Measurements from ENCODE around the gene CCNK.

DNA sequence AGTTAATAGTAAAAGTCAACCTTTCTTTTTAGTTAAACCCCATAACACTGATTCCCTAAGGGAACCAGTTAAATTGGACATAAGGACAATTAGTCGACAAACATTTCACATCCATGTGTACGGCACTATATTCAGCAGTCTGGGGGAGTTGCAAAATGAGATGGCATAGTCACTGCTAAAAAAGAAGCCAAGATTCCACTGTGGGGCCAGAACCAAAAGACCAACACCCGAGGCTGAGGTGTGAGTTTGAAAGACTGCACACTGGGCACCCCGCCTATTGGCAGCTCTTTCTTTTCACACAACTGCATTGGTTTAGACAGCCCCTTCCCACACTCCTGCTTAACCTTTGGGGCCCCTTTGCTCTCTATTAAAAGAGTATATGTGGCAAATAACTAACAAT, 17.2 kb upstream of the CCNK start:
- TF ChIP-seq POLR2A (IDR thresholded peaks at IDR 0.05) = no peak
- TF ChIP-seq, protein P1, sequence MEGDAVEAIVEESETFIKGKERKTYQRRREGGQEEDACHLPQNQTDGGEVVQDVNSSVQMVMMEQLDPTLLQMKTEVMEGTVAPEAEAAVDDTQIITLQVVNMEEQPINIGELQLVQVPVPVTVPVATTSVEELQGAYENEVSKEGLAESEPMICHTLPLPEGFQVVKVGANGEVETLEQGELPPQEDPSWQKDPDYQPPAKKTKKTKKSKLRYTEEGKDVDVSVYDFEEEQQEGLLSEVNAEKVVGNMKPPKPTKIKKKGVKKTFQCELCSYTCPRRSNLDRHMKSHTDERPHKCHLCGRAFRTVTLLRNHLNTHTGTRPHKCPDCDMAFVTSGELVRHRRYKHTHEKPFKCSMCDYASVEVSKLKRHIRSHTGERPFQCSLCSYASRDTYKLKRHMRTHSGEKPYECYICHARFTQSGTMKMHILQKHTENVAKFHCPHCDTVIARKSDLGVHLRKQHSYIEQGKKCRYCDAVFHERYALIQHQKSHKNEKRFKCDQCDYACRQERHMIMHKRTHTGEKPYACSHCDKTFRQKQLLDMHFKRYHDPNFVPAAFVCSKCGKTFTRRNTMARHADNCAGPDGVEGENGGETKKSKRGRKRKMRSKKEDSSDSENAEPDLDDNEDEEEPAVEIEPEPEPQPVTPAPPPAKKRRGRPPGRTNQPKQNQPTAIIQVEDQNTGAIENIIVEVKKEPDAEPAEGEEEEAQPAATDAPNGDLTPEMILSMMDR (IDR thresholded peaks at IDR 0.05) = no peak

Measured in uterus (tissue), 2 donors.